Measurements from ENCODE around the gene PBRM1. TPM values are rescaled to one million over a fixed set of nuclear protein-coding genes. Genes with fewer than 3 reads are reported as not detected.

Gene PBRM1
- total and polyA plus RNA-seq, 3 donors from 2014 or later: 28.9 to 109 (median 99.8) TPM

- DNase-seq: no peak
- peak overlapping the region in 1 of 2 donors; percentile 83 for H3K4me3 ChIP-seq
- H3K27ac ChIP-seq: no peak overlapping the region
- H3K27me3 ChIP-seq: no peaks in the 10 kb centered on the region
- peaks cover 48% of the 10 kb centered on the region for H3K4me1 ChIP-seq
- intact Hi-C loops (cut with DNase I; ENCODE audit: low total_unique reads): loop anchor here (5.0 kb wide), 1 partner anchor 49 kb away; no protein-coding TSS in a partner anchor
- WGBS, 2 donors: 17 to 23% methylated on average over 6 to 9 of the region's 9 CpGs
- no peaks in the 10 kb centered on the region for H3K9me3 ChIP-seq
- TF ChIP-seq CTCF (IDR thresholded peaks at IDR 0.05): peak in 1 of 3 experiments; percentile 8
- no peak for TF ChIP-seq POLR2A (IDR thresholded peaks at IDR 0.05)
- no peaks in the 10 kb centered on the region for H3K36me3 ChIP-seq (ENCODE audit: low read depth, missing control alignments)
Measured at GRCh38 chr3:52536112-52536368, 149.7 kb downstream of the PBRM1 start.

GRCh38 chr3:52535411-52536111 is 150.2 kb downstream of the PBRM1 start:
- Histone ChIP-seq H3K4me3 (peak overlapping the region in 1 of 2 donors; percentile 83), H3K9me3 (no peaks in the 10 kb centered on the region), H3K4me1 (peaks cover 51% of the 10 kb centered on the region), H3K27me3 (no peaks in the 10 kb centered on the region), H3K27ac (no peak overlapping the region), H3K36me3 (ENCODE audit: low read depth, missing control alignments) (no peaks in the 10 kb centered on the region)
- intact Hi-C loops (cut with DNase I; ENCODE audit: low total_unique reads): loop anchor here (5.0 kb wide), 1 partner anchor 48 kb away; no protein-coding TSS in a partner anchor
- 59 to 77% methylated on average over 19 of the region's 19 CpGs for WGBS, 2 donors
- DNase-seq: peak; percentile 14
- no peak for TF ChIP-seq CTCF (IDR thresholded peaks at IDR 0.05)
- no peak for TF ChIP-seq POLR2A (IDR thresholded peaks at IDR 0.05)

GRCh38 chr3:52534281-52535183 is 151.2 kb downstream of the PBRM1 start:
- H3K36me3 ChIP-seq (ENCODE audit: low read depth, missing control alignments): no peaks in the 10 kb centered on the region
- H3K27ac ChIP-seq: peak overlapping the region; percentile 76 to 86
- no peak for TF ChIP-seq POLR2A (IDR thresholded peaks at IDR 0.05)
- no peak for TF ChIP-seq CTCF (IDR thresholded peaks at IDR 0.05)
- intact Hi-C loops (cut with DNase I; ENCODE audit: low total_unique reads): loop anchor here (5.0 kb wide), 1 partner anchor 47 kb away; no protein-coding TSS in a partner anchor
- DNase-seq: no peak
- WGBS, 2 donors: 29 to 30% methylated on average over 36 to 57 of the region's 57 CpGs
- no peaks in the 10 kb centered on the region for H3K9me3 ChIP-seq
- H3K27me3 ChIP-seq: no peaks in the 10 kb centered on the region
- H3K4me3 ChIP-seq: peak overlapping the region; percentile 45 to 59
- H3K4me1 ChIP-seq: peaks cover 60% of the 10 kb centered on the region

- TF ChIP-seq CTCF (IDR thresholded peaks at IDR 0.05): no peak
- TF ChIP-seq POLR2A (IDR thresholded peaks at IDR 0.05): no peak
- Histone ChIP-seq H3K27me3 (no peaks in the 10 kb centered on the region), H3K4me3 (peak within 1 kb of the TSS; percentile 67 to 70), H3K36me3 (ENCODE audit: low read depth, missing control alignments) (no peaks in the 10 kb centered on the region), H3K27ac (peak within 1 kb of the TSS; percentile 76 to 86), H3K4me1 (peaks cover 57% of the 10 kb centered on the region), H3K9me3 (no peaks in the 10 kb centered on the region)
- 0% methylated on average over 41 of the region's 91 CpGs; no CpG with 5 or more reads in 1 of the 2 donors for WGBS, 2 donors
- DNase-seq: peak; percentile 70
- intact Hi-C loops (cut with DNase I; ENCODE audit: low total_unique reads): no loop called here
Measured at GRCh38 chr3:52533623-52534280, 152.0 kb downstream of the PBRM1 start, which contains the start of gene NT5DC2. Gene NT5DC2, minus strand, starts transcription at chr3:52533857. Its CDS starts 120 bp downstream, at chr3:52533737.
